ENCODE data around the gene GIT1. TPM values are rescaled to one million over a fixed set of nuclear protein-coding genes. Genes with fewer than 3 reads are reported as not detected.

GIT1 gene
- total and polyA plus RNA-seq, 2 donors (not counting 3 experiments of a cell fraction or from before 2014, with no cell fraction given): 75.5 to 92.5 TPM

DNA sequence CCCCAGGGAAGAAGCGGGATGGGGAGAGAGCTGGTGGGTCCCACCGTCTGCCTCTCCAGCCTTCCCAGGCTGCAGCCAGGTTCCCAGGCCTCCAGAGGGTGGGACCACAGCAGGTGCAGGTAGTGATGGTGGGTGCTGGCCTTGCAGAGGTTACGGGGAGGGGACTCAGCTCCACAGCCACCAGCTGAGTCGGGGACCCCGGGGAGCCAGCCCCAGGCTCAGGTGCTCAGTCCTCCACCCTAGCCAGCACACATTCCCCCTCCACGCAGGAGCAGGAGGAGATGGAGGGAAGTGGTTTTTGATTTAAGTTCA, 15.9 kb downstream of the GIT1 start:
- no peak overlapping the region for H3K4me2 ChIP-seq (ENCODE audit: insufficient read depth, low read length)
- H3K9me3 ChIP-seq (replicated peaks; ENCODE audit: control insufficient read depth, insufficient read depth, low read length): no peaks in the 10 kb centered on the region
- H3K27me3 ChIP-seq (ENCODE audit: control insufficient read depth in 2 of 2, insufficient read depth in 2 of 2, low read length in 2 of 2): no peaks in the 10 kb centered on the region
- H3K4me1 ChIP-seq (ENCODE audit: control insufficient read depth, extremely low read depth, insufficient read depth, low read length): peaks cover 12% of the 10 kb centered on the region
- H3K9me1 ChIP-seq (replicated peaks; ENCODE audit: control insufficient read depth, extremely low read depth, insufficient read depth, low read length): no peaks in the 10 kb centered on the region
- dilution Hi-C loops (cut with MboI; ENCODE audit: extremely low pct_ligation_motif_present, low sequenced_read_pairs): no loop called here
- TF ChIP-seq, protein P1, sequence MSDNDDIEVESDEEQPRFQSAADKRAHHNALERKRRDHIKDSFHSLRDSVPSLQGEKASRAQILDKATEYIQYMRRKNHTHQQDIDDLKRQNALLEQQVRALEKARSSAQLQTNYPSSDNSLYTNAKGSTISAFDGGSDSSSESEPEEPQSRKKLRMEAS (IDR thresholded peaks at IDR 0.05; ENCODE audit: insufficient read depth, insufficient read length): no peak
- TF ChIP-seq, protein P2, sequence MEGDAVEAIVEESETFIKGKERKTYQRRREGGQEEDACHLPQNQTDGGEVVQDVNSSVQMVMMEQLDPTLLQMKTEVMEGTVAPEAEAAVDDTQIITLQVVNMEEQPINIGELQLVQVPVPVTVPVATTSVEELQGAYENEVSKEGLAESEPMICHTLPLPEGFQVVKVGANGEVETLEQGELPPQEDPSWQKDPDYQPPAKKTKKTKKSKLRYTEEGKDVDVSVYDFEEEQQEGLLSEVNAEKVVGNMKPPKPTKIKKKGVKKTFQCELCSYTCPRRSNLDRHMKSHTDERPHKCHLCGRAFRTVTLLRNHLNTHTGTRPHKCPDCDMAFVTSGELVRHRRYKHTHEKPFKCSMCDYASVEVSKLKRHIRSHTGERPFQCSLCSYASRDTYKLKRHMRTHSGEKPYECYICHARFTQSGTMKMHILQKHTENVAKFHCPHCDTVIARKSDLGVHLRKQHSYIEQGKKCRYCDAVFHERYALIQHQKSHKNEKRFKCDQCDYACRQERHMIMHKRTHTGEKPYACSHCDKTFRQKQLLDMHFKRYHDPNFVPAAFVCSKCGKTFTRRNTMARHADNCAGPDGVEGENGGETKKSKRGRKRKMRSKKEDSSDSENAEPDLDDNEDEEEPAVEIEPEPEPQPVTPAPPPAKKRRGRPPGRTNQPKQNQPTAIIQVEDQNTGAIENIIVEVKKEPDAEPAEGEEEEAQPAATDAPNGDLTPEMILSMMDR (IDR thresholded peaks at IDR 0.05; ENCODE audit: extremely low read depth in 1 of 2, insufficient read depth in 1 of 2, low read depth in 1 of 2, low read length in 2 of 2): no peak
- TF ChIP-seq EZH2 (IDR thresholded peaks at IDR 0.05; ENCODE audit: borderline replicate concordance, low read depth, low read length, severe bottlenecking) (no peak), FOS (IDR thresholded peaks at IDR 0.05; ENCODE audit: borderline replicate concordance, insufficient read depth, low read length) (no peak), POLR2A (IDR thresholded peaks at IDR 0.05; ENCODE audit: low read depth, low read length) (no peak), POLR2AphosphoS5 (IDR thresholded peaks at IDR 0.05; ENCODE audit: insufficient read depth, low read depth, low read length) (no peak), MYC (IDR thresholded peaks at IDR 0.05; ENCODE audit: low read depth, low read length) (no peak), JUN (IDR thresholded peaks at IDR 0.05; ENCODE audit: borderline replicate concordance, insufficient read depth, insufficient read length, low read depth) (no peak), GATA2 (IDR thresholded peaks at IDR 0.05; ENCODE audit: insufficient read depth, insufficient read length, low read depth, low read length) (no peak)
- H2AFZ ChIP-seq (ENCODE audit: low read depth, low read length): no peak overlapping the region
- H4K20me1 ChIP-seq (replicated peaks; ENCODE audit: control insufficient read depth, extremely low read depth, insufficient read depth, low read length): no peaks in the 10 kb centered on the region
- POLR2A ChIA-PET: no interaction called here
- CTCF ChIA-PET: interaction anchor here (1.0 to 8.8 kb wide), 6 partner anchors 18 to 203 kb away, joined by 3 to 105 read pairs (median 14); partner anchors contain the start of gene ANKRD13B
- no peak overlapping the region for H3K9ac ChIP-seq (replicated peaks; ENCODE audit: extremely low read depth, insufficient read depth, low read length)
- no peak overlapping the region for H3K27ac ChIP-seq (ENCODE audit: insufficient read depth, low read depth, low read length)
- TSS peak; percentile 39 for BruUV-seq (replicated peaks)
- FAIRE-seq (no peak), DNase-seq (ENCODE audit: low read depth, low spot score) (no peak)
- H3K4me3 ChIP-seq (replicated peaks in 1 of 3; ENCODE audit: insufficient read depth in 1 of 3, low read depth in 1 of 3, low read length in 3 of 3): no peak overlapping the region
- intact Hi-C loops (cut with micrococcal nuclease): loop anchor here (1.0 kb wide), 1 partner anchor 203 kb away; no protein-coding TSS in a partner anchor
- no peaks in the 10 kb centered on the region for H3K79me2 ChIP-seq (ENCODE audit: control insufficient read depth, insufficient read depth, low read length)
- H3K36me3 ChIP-seq (ENCODE audit: control insufficient read depth in 2 of 2, extremely low read depth in 1 of 2, insufficient read depth in 2 of 2, low read length in 2 of 2): peaks cover 8 to 47% of the 10 kb centered on the region in 2 experiments
